HG03039 (cell line): ENCODE results near the gene KRTAP12-2.

Experiments
- ATAC-seq: cut with Tn5 transposase; IDR thresholded peaks from one replicate; pipeline ENCODE4 v1.9.1; 2021; ENCODE audit warnings: mild to moderate bottlenecking, moderate library complexity; ENCODE audit not compliant: unreplicated experiment

KRTAP12-2 gene

GRCh38 chr21:44666401-44667320 is at the start of gene KRTAP12-2:
Gene KRTAP12-2 (minus strand): TSS chr21:44666927. CDS start chr21:44666886, 41 bp downstream.
- no peak for ATAC-seq

- no peak for ATAC-seq
These were observed 48.2 kb upstream of the KRTAP12-2 start for GRCh38 chr21:44714905-44715304.

- no peak for ATAC-seq
These were observed 47.1 kb upstream of the KRTAP12-2 start for GRCh38 chr21:44713846-44714245.

- no peak for ATAC-seq
These were observed 46.4 kb upstream of the KRTAP12-2 start for GRCh38 chr21:44713130-44713529.

- no peak for ATAC-seq
These were observed 45.7 kb upstream of the KRTAP12-2 start for GRCh38 chr21:44712203-44713028.

GRCh38 chr21:44711327-44712202 is 44.8 kb upstream of the KRTAP12-2 start, which contains the start of gene TSPEAR:
Gene TSPEAR (minus strand): TSS chr21:44711572. CDS start chr21:44711514, 58 bp downstream.
- no peak for ATAC-seq

GRCh38 chr21:44710756-44711326 is 44.1 kb upstream of the KRTAP12-2 start:
- no peak for ATAC-seq

GRCh38 chr21:44710294-44710665 is 43.6 kb upstream of the KRTAP12-2 start:
- no peak for ATAC-seq

- no peak for ATAC-seq
These were observed 42.9 kb upstream of the KRTAP12-2 start for GRCh38 chr21:44709426-44710293.

- ATAC-seq, result no peak
These were observed 42.2 kb upstream of the KRTAP12-2 start for GRCh38 chr21:44708866-44709425.

- ATAC-seq, result no peak
These were observed 41.6 kb upstream of the KRTAP12-2 start for GRCh38 chr21:44708213-44708865.

GRCh38 chr21:44706706-44707581 is 40.2 kb upstream of the KRTAP12-2 start:
- no peak for ATAC-seq

- no peak for ATAC-seq
These were observed 39.4 kb upstream of the KRTAP12-2 start for GRCh38 chr21:44706026-44706705.

GRCh38 chr21:44704636-44705001 is 37.9 kb upstream of the KRTAP12-2 start:
- no peak for ATAC-seq

GRCh38 chr21:44703731-44704635 is 37.3 kb upstream of the KRTAP12-2 start:
- ATAC-seq, result no peak
